Measurements from ENCODE around the gene OTUD6A.

DNA sequence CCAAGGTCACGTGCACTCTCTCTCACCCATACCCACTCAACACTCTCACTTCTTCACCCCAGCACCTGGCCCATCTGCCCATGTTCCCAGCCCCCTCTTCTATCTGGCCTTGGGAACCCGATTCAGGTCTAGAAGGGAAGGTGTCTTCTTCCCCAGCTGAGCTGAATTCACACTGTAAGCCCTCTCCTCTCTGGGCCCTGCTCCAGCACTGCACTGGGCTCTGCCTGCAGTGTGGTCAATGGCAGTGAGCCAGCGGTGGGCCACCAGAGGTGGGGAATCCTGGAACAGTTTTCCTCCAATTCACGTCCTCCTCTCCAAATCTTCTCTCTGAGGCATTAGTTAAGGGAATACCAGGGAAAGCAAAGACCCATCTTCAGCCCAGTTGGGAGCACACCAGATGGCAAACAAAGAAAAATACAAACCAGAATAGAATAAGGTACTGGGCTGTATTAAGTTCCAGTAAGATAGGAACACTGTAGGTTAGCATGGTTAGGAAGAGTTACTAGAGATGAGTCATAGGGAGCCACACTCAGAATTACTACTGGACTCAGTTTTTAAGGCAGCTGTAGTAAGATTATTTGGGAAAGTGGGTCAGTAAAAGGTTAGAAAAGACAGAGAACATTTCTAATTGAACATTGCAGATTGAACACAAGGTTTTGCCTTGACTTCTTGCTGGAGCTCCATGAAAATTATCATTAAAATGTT lies 17.6 kb upstream of the OTUD6A start:
- TF ChIP-seq CTCF (conservative IDR thresholded peaks at IDR 0.05 in 1 of 2, IDR thresholded peaks at IDR 0.05 in 1 of 2; ENCODE audit: low read depth in 1 of 2, low read length in 2 of 2) = no peak
- no peak for TF ChIP-seq EZH2 (IDR thresholded peaks at IDR 0.05; ENCODE audit: low read length, missing control alignments)

Measured in fibroblast of lung (primary cell).